ENCODE data around the gene LDLRAD2.
A peak's percentile ranks its signal among the peaks of the same experiment; 100 is the strongest.
"Not testable (repeated sequence)": the region's sequence is repeated elsewhere in the genome, so short reads cannot be mapped to it uniquely, and the experiment has no call there.

The LDLRAD2 gene

GRCh38 chr1:21783679-21784603 is 28.1 kb upstream of the LDLRAD2 start:
- H3K27me3 ChIP-seq (ENCODE audit: control insufficient read depth, insufficient read depth, low read length): no peaks in the 10 kb centered on the region
- no peaks in the 10 kb centered on the region for H3K36me3 ChIP-seq (ENCODE audit: control insufficient read depth, insufficient read depth, low read length)
- peak overlapping the region; percentile 83 for H3K4me3 ChIP-seq (ENCODE audit: low read depth, low read length)
- H3K4me1 ChIP-seq (ENCODE audit: control insufficient read depth, insufficient read depth, low read length): peaks cover 4% of the 10 kb centered on the region; the same call in 1 of the 2 replicates
- H3K9ac ChIP-seq (ENCODE audit: low read depth, low read length): peak overlapping the region; percentile 97
- H3K9me3 ChIP-seq (ENCODE audit: control insufficient read depth, insufficient read depth, low read length): no peaks in the 10 kb centered on the region
- H3K27ac ChIP-seq (ENCODE audit: low read depth, low read length): peak overlapping the region; percentile 98

- H3K27ac ChIP-seq (ENCODE audit: low read depth, low read length); H3K4me3 ChIP-seq (ENCODE audit: low read depth, low read length); H3K9ac ChIP-seq (ENCODE audit: low read depth, low read length); H3K36me3 ChIP-seq (ENCODE audit: control insufficient read depth, insufficient read depth, low read length); H3K4me1 ChIP-seq (ENCODE audit: control insufficient read depth, insufficient read depth, low read length); H3K9me3 ChIP-seq (ENCODE audit: control insufficient read depth, insufficient read depth, low read length); H3K27me3 ChIP-seq (ENCODE audit: control insufficient read depth, insufficient read depth, low read length): not testable (repeated sequence)
Measured at GRCh38 chr1:21785764-21786163, 26.3 kb upstream of the LDLRAD2 start.

- no peaks in the 10 kb centered on the region for H3K27me3 ChIP-seq (ENCODE audit: control insufficient read depth, insufficient read depth, low read length)
- H3K27ac ChIP-seq (ENCODE audit: low read depth, low read length): no peak overlapping the region
- no peak overlapping the region for H3K4me3 ChIP-seq (ENCODE audit: low read depth, low read length)
- no peaks in the 10 kb centered on the region for H3K36me3 ChIP-seq (ENCODE audit: control insufficient read depth, insufficient read depth, low read length)
- H3K9me3 ChIP-seq (ENCODE audit: control insufficient read depth, insufficient read depth, low read length): no peaks in the 10 kb centered on the region
- H3K9ac ChIP-seq (ENCODE audit: low read depth, low read length): no peak overlapping the region
- peaks cover 8% of the 10 kb centered on the region; the same call in 1 of the 2 replicates for H3K4me1 ChIP-seq (ENCODE audit: control insufficient read depth, insufficient read depth, low read length)
Measured at GRCh38 chr1:21786640-21787039, 25.4 kb upstream of the LDLRAD2 start.

GRCh38 chr1:21793104-21793503 is 19.0 kb upstream of the LDLRAD2 start:
- H3K9ac ChIP-seq (ENCODE audit: low read depth, low read length): no peak overlapping the region
- no peak overlapping the region for H3K4me3 ChIP-seq (ENCODE audit: low read depth, low read length)
- H3K9me3 ChIP-seq (ENCODE audit: control insufficient read depth, insufficient read depth, low read length): peaks cover 6% of the 10 kb centered on the region
- no peak overlapping the region for H3K27ac ChIP-seq (ENCODE audit: low read depth, low read length)
- H3K4me1 ChIP-seq (ENCODE audit: control insufficient read depth, insufficient read depth, low read length): 0 out of 2 replicates have a peak, but pooled peaks cover 4% of the 10 kb centered on the region
- no peaks in the 10 kb centered on the region for H3K36me3 ChIP-seq (ENCODE audit: control insufficient read depth, insufficient read depth, low read length)
- H3K27me3 ChIP-seq (ENCODE audit: control insufficient read depth, insufficient read depth, low read length): no peaks in the 10 kb centered on the region

GRCh38 chr1:21794656-21795055 is 17.4 kb upstream of the LDLRAD2 start:
- H3K4me3 ChIP-seq (ENCODE audit: low read depth, low read length): no peak overlapping the region
- H3K27me3 ChIP-seq (ENCODE audit: control insufficient read depth, insufficient read depth, low read length): no peaks in the 10 kb centered on the region
- peaks cover 6% of the 10 kb centered on the region for H3K9me3 ChIP-seq (ENCODE audit: control insufficient read depth, insufficient read depth, low read length)
- no peaks in the 10 kb centered on the region for H3K36me3 ChIP-seq (ENCODE audit: control insufficient read depth, insufficient read depth, low read length)
- H3K9ac ChIP-seq (ENCODE audit: low read depth, low read length): no peak overlapping the region
- 0 out of 2 replicates have a peak, but pooled peaks cover 4% of the 10 kb centered on the region for H3K4me1 ChIP-seq (ENCODE audit: control insufficient read depth, insufficient read depth, low read length)
- H3K27ac ChIP-seq (ENCODE audit: low read depth, low read length): no peak overlapping the region

- no peak overlapping the region for H3K9ac ChIP-seq (ENCODE audit: low read depth, low read length)
- H3K9me3 ChIP-seq (ENCODE audit: control insufficient read depth, insufficient read depth, low read length): peaks cover 6% of the 10 kb centered on the region
- no peak overlapping the region for H3K27ac ChIP-seq (ENCODE audit: low read depth, low read length)
- H3K4me1 ChIP-seq (ENCODE audit: control insufficient read depth, insufficient read depth, low read length): no peaks in the 10 kb centered on the region
- H3K4me3 ChIP-seq (ENCODE audit: low read depth, low read length): no peak overlapping the region
- H3K36me3 ChIP-seq (ENCODE audit: control insufficient read depth, insufficient read depth, low read length): no peaks in the 10 kb centered on the region
- H3K27me3 ChIP-seq (ENCODE audit: control insufficient read depth, insufficient read depth, low read length): no peaks in the 10 kb centered on the region
Measured at GRCh38 chr1:21795075-21795474, 17.0 kb upstream of the LDLRAD2 start.

- Histone ChIP-seq H3K9ac (ENCODE audit: low read depth, low read length) (no peak overlapping the region), H3K36me3 (ENCODE audit: control insufficient read depth, insufficient read depth, low read length) (no peaks in the 10 kb centered on the region), H3K27me3 (ENCODE audit: control insufficient read depth, insufficient read depth, low read length) (no peaks in the 10 kb centered on the region), H3K4me1 (ENCODE audit: control insufficient read depth, insufficient read depth, low read length) (no peaks in the 10 kb centered on the region), H3K27ac (ENCODE audit: low read depth, low read length) (no peak overlapping the region), H3K4me3 (ENCODE audit: low read depth, low read length) (no peak overlapping the region), H3K9me3 (ENCODE audit: control insufficient read depth, insufficient read depth, low read length) (peaks cover 5% of the 10 kb centered on the region)
Measured at GRCh38 chr1:21799730-21800129, 12.3 kb upstream of the LDLRAD2 start.

- H3K27me3 ChIP-seq (ENCODE audit: control insufficient read depth, insufficient read depth, low read length): no peaks in the 10 kb centered on the region
- no peak overlapping the region for H3K27ac ChIP-seq (ENCODE audit: low read depth, low read length)
- H3K4me3 ChIP-seq (ENCODE audit: low read depth, low read length): no peak overlapping the region
- H3K36me3 ChIP-seq (ENCODE audit: control insufficient read depth, insufficient read depth, low read length): no peaks in the 10 kb centered on the region
- H3K9me3 ChIP-seq (ENCODE audit: control insufficient read depth, insufficient read depth, low read length): no peaks in the 10 kb centered on the region
- H3K9ac ChIP-seq (ENCODE audit: low read depth, low read length): no peak overlapping the region
- no peaks in the 10 kb centered on the region for H3K4me1 ChIP-seq (ENCODE audit: control insufficient read depth, insufficient read depth, low read length)
Measured at GRCh38 chr1:21801100-21801499, 11.0 kb upstream of the LDLRAD2 start.

GRCh38 chr1:21804536-21804935 is 7.5 kb upstream of the LDLRAD2 start:
- no peak overlapping the region for H3K4me3 ChIP-seq (ENCODE audit: low read depth, low read length)
- no peaks in the 10 kb centered on the region for H3K27me3 ChIP-seq (ENCODE audit: control insufficient read depth, insufficient read depth, low read length)
- no peaks in the 10 kb centered on the region for H3K4me1 ChIP-seq (ENCODE audit: control insufficient read depth, insufficient read depth, low read length)
- no peaks in the 10 kb centered on the region for H3K9me3 ChIP-seq (ENCODE audit: control insufficient read depth, insufficient read depth, low read length)
- no peak overlapping the region for H3K27ac ChIP-seq (ENCODE audit: low read depth, low read length)
- no peak overlapping the region for H3K9ac ChIP-seq (ENCODE audit: low read depth, low read length)
- H3K36me3 ChIP-seq (ENCODE audit: control insufficient read depth, insufficient read depth, low read length): no peaks in the 10 kb centered on the region

GRCh38 chr1:21813542-21813941 is 1.5 kb downstream of the LDLRAD2 start:
- Histone ChIP-seq H3K9me3 (ENCODE audit: control insufficient read depth, insufficient read depth, low read length) (no peaks in the 10 kb centered on the region), H3K27me3 (ENCODE audit: control insufficient read depth, insufficient read depth, low read length) (no peaks in the 10 kb centered on the region), H3K4me3 (ENCODE audit: low read depth, low read length) (no peak overlapping the region), H3K27ac (ENCODE audit: low read depth, low read length) (no peak overlapping the region), H3K9ac (ENCODE audit: low read depth, low read length) (no peak overlapping the region), H3K36me3 (ENCODE audit: control insufficient read depth, insufficient read depth, low read length) (no peaks in the 10 kb centered on the region), H3K4me1 (ENCODE audit: control insufficient read depth, insufficient read depth, low read length) (no peaks in the 10 kb centered on the region)

GRCh38 chr1:21814241-21814918 is 2.3 kb downstream of the LDLRAD2 start:
- no peak overlapping the region for H3K27ac ChIP-seq (ENCODE audit: low read depth, low read length)
- H3K36me3 ChIP-seq (ENCODE audit: control insufficient read depth, insufficient read depth, low read length): no peaks in the 10 kb centered on the region
- no peaks in the 10 kb centered on the region for H3K27me3 ChIP-seq (ENCODE audit: control insufficient read depth, insufficient read depth, low read length)
- H3K4me3 ChIP-seq (ENCODE audit: low read depth, low read length): peak overlapping the region; percentile 66
- H3K4me1 ChIP-seq (ENCODE audit: control insufficient read depth, insufficient read depth, low read length): no peaks in the 10 kb centered on the region
- H3K9ac ChIP-seq (ENCODE audit: low read depth, low read length): peak overlapping the region; percentile 59; the same call in 1 of the 2 replicates
- H3K9me3 ChIP-seq (ENCODE audit: control insufficient read depth, insufficient read depth, low read length): no peaks in the 10 kb centered on the region

All from HUES48 (cell line).